Breast epithelium (tissue), 4 donors: ENCODE results near the gene C1QTNF1. TPM values are rescaled to one million over a fixed set of nuclear protein-coding genes. Genes with fewer than 3 reads are reported as not detected.

Source experiments
- DNase-seq, 2 donors: peaks; one replicate each; pipeline ENCODE4 v3.0.0-alpha.2; 2019; ENCODE audit warnings: low spot score in 2 of 2
- H3K27ac ChIP-seq, 2 donors: fragments of 200-600 bp; sonication (generic) in 1 of 2; one replicate each; pipeline ENCODE4 v1.5.1; 2016 to 2019; ENCODE audit warnings: mild to moderate bottlenecking in 1 of 2
- H3K27me3 ChIP-seq, 2 donors: fragments of 200-600 bp; sonication (generic) in 1 of 2; one replicate each; pipeline versions ENCODE4 v1.5.1 to v1.6.0; 2017 to 2019; ENCODE audit warnings: control low read depth in 1 of 2, mild to moderate bottlenecking in 1 of 2
- H3K36me3 ChIP-seq: fragments of 200-600 bp; one replicate; pipeline ENCODE4 v1.5.1; 2019
- H3K4me1 ChIP-seq, 2 donors: fragments of 200-600 bp; sonication (generic); one replicate each; pipeline ENCODE4 v1.5.1; 2016 to 2019; ENCODE audit warnings: control low read depth in 1 of 2
- H3K4me3 ChIP-seq, 3 donors: fragments of 200-600 bp; sonication (generic); 1 replicate in 2 of 3; 2 replicates in 1 of 3; pipeline ENCODE4 v1.5.1; 2016 to 2019; ENCODE audit warnings: mild to moderate bottlenecking in 3 of 3, moderate library complexity in 2 of 3
- H3K9me3 ChIP-seq, 2 donors: fragments of 200-600 bp; sonication (generic) in 1 of 2; one replicate each; pipeline ENCODE4 v1.5.1; 2016 to 2019; ENCODE audit warnings: control low read depth in 1 of 2
- POLR2A ChIP-seq: fragments of 450-650 bp; IDR thresholded peaks from one replicate; pipeline ENCODE4 v1.6.1; 2016; ENCODE audit warnings: antibody characterized with exemption, mild to moderate bottlenecking, moderate library complexity
- POLR2AphosphoS5 ChIP-seq, 3 donors: sonication (generic); formaldehyde crosslinking; IDR thresholded peaks; one replicate each; pipeline ENCODE4 v1.6.1; 2017; ENCODE audit warnings: antibody characterized with exemption in 3 of 3
- intact Hi-C: fragments of 100-400 bp; cut with DNase I; formaldehyde crosslinking; loops from one replicate; pipeline ENCODE4 v1.15.1; 2023; ENCODE audit warnings: low total_unique reads
- total RNA-seq, 3 donors: library from RNA; depleted of rRNA; stranded (reverse); fragments of >200 nt; gene quantifications; one replicate each; pipeline ENCODE4 v1.1.0, GENCODE V29; 2016
- TF ChIP-seq, protein P1 (sequence below), 3 donors: fragments of 450-650 bp; IDR thresholded peaks; one replicate each; pipeline ENCODE4 v1.5.1; 2016 to 2017; ENCODE audit warnings: antibody characterized with exemption in 3 of 3, mild to moderate bottlenecking in 3 of 3, moderate library complexity in 3 of 3

Gene C1QTNF1
- total RNA-seq, 3 donors from 2014 or later = 54.0 to 326 (median 61.9) TPM

DNA sequence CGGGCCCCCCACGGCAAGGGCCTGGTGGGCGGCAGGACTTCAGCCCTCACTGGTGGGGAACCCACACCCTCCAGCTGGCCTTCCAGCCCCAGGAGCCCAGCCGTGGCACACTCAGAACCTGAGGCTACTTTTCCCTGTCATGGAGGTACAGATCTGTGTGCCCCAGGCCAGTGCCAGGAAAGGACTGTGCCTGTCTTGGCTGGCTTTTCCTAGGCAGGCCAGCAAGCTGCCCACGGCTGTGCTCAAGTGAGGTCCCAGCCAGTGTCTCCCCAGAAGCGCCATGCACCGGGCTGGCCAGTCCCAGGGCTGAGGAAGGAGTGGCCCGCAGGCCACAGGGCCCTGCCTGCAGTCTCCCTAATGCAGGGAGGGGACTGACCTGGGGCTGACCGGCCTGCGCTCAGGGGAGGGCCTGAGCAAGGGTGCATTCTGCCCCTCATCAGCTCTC is 67.3 kb downstream of the C1QTNF1 start:
- Histone ChIP-seq H3K9me3 (no peaks in the 10 kb centered on the region), H3K4me1 (no peaks in the 10 kb centered on the region), H3K4me3 (no peak overlapping the region), H3K27me3 (peaks cover 0 to 67% of the 10 kb centered on the region in 2 donors), H3K36me3 (no peaks in the 10 kb centered on the region), H3K27ac (no peak overlapping the region)
- TF ChIP-seq POLR2AphosphoS5 (IDR thresholded peaks at IDR 0.05) = no peak
- TF ChIP-seq, protein P1, sequence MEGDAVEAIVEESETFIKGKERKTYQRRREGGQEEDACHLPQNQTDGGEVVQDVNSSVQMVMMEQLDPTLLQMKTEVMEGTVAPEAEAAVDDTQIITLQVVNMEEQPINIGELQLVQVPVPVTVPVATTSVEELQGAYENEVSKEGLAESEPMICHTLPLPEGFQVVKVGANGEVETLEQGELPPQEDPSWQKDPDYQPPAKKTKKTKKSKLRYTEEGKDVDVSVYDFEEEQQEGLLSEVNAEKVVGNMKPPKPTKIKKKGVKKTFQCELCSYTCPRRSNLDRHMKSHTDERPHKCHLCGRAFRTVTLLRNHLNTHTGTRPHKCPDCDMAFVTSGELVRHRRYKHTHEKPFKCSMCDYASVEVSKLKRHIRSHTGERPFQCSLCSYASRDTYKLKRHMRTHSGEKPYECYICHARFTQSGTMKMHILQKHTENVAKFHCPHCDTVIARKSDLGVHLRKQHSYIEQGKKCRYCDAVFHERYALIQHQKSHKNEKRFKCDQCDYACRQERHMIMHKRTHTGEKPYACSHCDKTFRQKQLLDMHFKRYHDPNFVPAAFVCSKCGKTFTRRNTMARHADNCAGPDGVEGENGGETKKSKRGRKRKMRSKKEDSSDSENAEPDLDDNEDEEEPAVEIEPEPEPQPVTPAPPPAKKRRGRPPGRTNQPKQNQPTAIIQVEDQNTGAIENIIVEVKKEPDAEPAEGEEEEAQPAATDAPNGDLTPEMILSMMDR (IDR thresholded peaks at IDR 0.05) = no peak
- TF ChIP-seq POLR2A = no peak
- intact Hi-C loops = no loop called here
- no peak for DNase-seq

DNA sequence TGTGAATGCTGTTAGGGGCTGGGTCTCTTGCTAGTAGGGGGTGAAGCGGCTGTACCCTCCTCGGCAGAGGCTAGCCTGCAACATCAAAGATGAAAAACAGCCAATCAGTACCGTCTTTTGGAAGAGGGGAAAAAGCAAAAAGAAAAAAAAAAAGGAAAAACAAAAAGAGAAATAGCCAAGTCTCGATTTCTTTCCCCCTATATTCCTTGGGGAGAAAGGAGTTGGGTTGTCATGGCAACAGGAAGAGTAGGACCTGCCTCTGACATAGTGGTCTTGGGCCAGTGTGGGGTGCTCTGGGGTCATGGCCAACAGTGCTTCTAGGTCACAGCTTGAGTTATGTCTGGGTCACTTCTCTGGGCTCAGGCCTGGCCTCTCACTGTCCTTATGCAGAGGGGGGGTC is 68.6 kb downstream of the C1QTNF1 start:
- intact Hi-C loops = no loop called here
- H3K9me3 ChIP-seq = no peaks in the 10 kb centered on the region
- H3K27me3 ChIP-seq = peaks cover 0 to 80% of the 10 kb centered on the region in 2 donors
- no peak overlapping the region for H3K4me3 ChIP-seq
- H3K4me1 ChIP-seq = no peaks in the 10 kb centered on the region
- no peak for DNase-seq
- TF ChIP-seq, protein P1 (IDR thresholded peaks at IDR 0.05) = no peak
- no peak for TF ChIP-seq POLR2AphosphoS5 (IDR thresholded peaks at IDR 0.05)
- TF ChIP-seq POLR2A = no peak
- no peaks in the 10 kb centered on the region for H3K36me3 ChIP-seq
- no peak overlapping the region for H3K27ac ChIP-seq

DNA sequence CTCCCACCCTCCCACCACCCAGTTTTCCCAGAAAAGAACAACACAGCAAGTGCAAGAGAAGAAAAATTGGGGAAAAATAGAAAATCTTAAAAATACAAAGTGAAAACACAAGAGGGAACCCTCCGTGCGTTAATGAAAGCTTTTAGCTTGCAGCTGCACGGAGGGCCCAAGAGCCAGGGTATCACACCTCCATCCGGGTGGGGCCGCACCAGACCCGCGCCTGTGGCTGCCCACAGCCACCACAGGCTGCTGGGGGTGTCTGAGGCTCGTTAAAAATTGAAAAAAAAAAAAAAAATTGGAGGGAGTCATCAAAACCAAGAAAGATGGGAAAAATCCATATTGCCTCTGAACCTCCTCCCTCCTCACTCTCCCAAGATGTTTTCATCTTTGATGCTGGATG is 69.3 kb downstream of the C1QTNF1 start:
- TF ChIP-seq, protein P1 (IDR thresholded peaks at IDR 0.05) = no peak
- TF ChIP-seq POLR2A (no peak), POLR2AphosphoS5 (IDR thresholded peaks at IDR 0.05) (no peak)
- no peaks in the 10 kb centered on the region for H3K36me3 ChIP-seq
- H3K9me3 ChIP-seq = no peaks in the 10 kb centered on the region
- no peak for DNase-seq
- no peaks in the 10 kb centered on the region for H3K4me1 ChIP-seq
- intact Hi-C loops = no loop called here
- peaks cover 0 to 87% of the 10 kb centered on the region in 2 donors for H3K27me3 ChIP-seq
- H3K27ac ChIP-seq = no peak overlapping the region
- no peak overlapping the region for H3K4me3 ChIP-seq

DNA sequence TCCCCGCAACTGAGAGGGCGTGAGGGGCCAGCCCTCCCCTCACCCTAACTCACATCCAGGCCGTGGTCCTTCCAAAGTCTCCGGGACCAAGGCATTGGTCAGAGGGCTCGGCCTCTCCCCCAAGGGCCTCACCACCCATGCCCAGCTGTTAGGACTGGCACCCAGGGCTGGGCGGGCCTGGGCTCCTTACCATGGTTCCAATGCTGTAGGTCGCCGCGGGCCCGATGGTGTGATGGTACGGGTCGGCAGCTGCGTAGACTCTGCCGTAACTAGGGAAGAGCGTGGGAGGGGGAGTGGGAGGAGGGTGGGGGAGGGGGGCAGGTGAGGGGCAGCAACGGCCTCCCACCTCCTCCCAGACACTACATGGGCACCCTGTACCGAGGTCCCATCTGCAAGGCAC is 70.3 kb downstream of the C1QTNF1 start:
- Histone ChIP-seq H3K4me3 (no peak overlapping the region), H3K36me3 (no peaks in the 10 kb centered on the region), H3K4me1 (no peaks in the 10 kb centered on the region), H3K27ac (no peak overlapping the region), H3K27me3 (peaks cover 0 to 97% of the 10 kb centered on the region in 2 donors), H3K9me3 (no peaks in the 10 kb centered on the region)
- DNase-seq = no peak
- TF ChIP-seq POLR2A = no peak
- intact Hi-C loops = no loop called here

DNA sequence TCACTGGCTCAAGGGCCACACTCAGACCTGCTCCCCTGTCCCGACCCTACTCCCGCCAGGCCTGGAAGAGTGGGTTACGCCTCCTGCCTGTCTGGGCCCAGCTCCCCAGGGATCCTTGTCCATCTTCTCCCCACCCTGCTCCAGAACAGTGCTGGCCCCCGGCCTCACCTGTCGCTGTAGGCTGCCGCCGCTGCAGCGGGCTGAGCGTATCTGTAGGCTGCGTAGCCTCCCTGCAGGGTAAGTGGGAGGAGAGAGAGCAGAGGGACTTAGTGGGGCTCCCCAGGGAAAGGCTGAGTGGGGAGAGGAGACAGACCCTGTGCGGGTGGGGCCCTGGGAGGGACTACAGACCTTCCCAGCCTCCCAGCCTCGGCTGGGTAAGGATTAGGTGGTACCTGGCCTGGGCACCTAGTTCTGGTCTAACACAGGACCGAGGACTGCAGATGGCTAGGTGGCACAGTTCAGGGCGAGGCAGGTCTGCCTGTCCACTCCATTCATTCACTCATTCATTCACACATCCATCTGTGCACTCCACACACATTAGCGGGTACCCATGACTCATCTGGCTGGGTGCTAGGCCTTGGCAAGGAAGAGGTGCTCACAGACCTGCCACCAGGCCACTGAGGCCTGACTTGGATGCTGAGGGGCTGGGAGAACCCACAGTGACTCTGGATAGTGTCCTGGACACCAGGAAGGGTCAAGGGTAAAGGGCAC is 71.5 kb downstream of the C1QTNF1 start:
- Histone ChIP-seq H3K36me3 (no peaks in the 10 kb centered on the region), H3K27ac (no peak overlapping the region), H3K27me3 (peaks cover 0 to 96% of the 10 kb centered on the region in 2 donors), H3K4me1 (no peaks in the 10 kb centered on the region), H3K4me3 (no peak overlapping the region), H3K9me3 (no peaks in the 10 kb centered on the region)
- TF ChIP-seq POLR2A (no peak), POLR2AphosphoS5 (IDR thresholded peaks at IDR 0.05) (no peak)
- TF ChIP-seq, protein P1 (IDR thresholded peaks at IDR 0.05) = no peak
- intact Hi-C loops = no loop called here
- no peak for DNase-seq
